Liver (tissue), 9 donors: ENCODE measurements around the gene SPTBN1. TPM values are rescaled to one million over a fixed set of nuclear protein-coding genes. Genes with fewer than 3 reads are reported as not detected.

Experiments
- DNase-seq: peaks from one replicate; pipeline ENCODE4 v3.0.0-alpha.2; 2017; ENCODE audit warnings: low spot score
- H3K27ac ChIP-seq, 2 donors: one replicate each; pipeline ENCODE4 v1.7.0; 2013; ENCODE audit warnings: inconsistent platforms in 2 of 2, low read length in 2 of 2, control low read depth in 1 of 2, low read depth in 1 of 2, mild to moderate bottlenecking in 1 of 2
- H3K27me3 ChIP-seq, 4 donors: one replicate each; pipeline versions ENCODE4 v1.6.1 to v1.7.0; 2013; ENCODE audit warnings: low read length in 3 of 4, inconsistent platforms in 1 of 4, mild to moderate bottlenecking in 1 of 4, moderate library complexity in 1 of 4; ENCODE audit not compliant: control insufficient read depth in 4 of 4, insufficient read depth in 4 of 4
- H3K36me3 ChIP-seq, 4 donors: one replicate each; pipeline versions ENCODE4 v1.6.1 to v1.7.0; 2013; ENCODE audit warnings: low read length in 3 of 4, mild to moderate bottlenecking in 3 of 4, low read depth in 1 of 4, moderate library complexity in 1 of 4; ENCODE audit not compliant: control insufficient read depth in 4 of 4, insufficient read depth in 3 of 4
- H3K4me1 ChIP-seq, 4 donors: one replicate each; pipeline versions ENCODE4 v1.6.1 to v1.7.0; 2013; ENCODE audit warnings: low read length in 3 of 4, mild to moderate bottlenecking in 3 of 4, moderate library complexity in 1 of 4; ENCODE audit not compliant: control insufficient read depth in 4 of 4, insufficient read depth in 4 of 4
- H3K4me3 ChIP-seq, 3 donors: one replicate each; pipeline versions ENCODE4 v1.6.1 to v1.7.0; 2013; ENCODE audit warnings: low read length in 3 of 3, control low read depth in 1 of 3, low read depth in 1 of 3, mild to moderate bottlenecking in 1 of 3
- H3K9ac ChIP-seq, 2 donors: one replicate each; pipeline ENCODE4 v1.7.0; 2013; ENCODE audit warnings: low read length in 2 of 2, mild to moderate bottlenecking in 2 of 2, moderate library complexity in 2 of 2, control low read depth in 1 of 2, low read depth in 1 of 2
- H3K9me3 ChIP-seq, 4 donors: one replicate each; pipeline versions ENCODE4 v1.6.1 to v1.7.0; 2013; ENCODE audit warnings: low read length in 3 of 4; ENCODE audit not compliant: control insufficient read depth in 4 of 4
- EGR1 ChIP-seq, 2 donors: IDR thresholded peaks; 2 replicates each; pipeline ENCODE4 v1.6.1; 2016 to 2018; ENCODE audit warnings: antibody characterized with exemption in 2 of 2, low read depth in 2 of 2
- FOXA1 ChIP-seq: IDR thresholded peaks from 2 replicates; pipeline ENCODE4 v1.6.1; 2016; ENCODE audit warnings: antibody characterized with exemption
- FOXA2 ChIP-seq: IDR thresholded peaks from 2 replicates; pipeline ENCODE4 v1.6.1; 2016; ENCODE audit warnings: antibody characterized with exemption
- GABPA ChIP-seq, 2 donors: IDR thresholded peaks in 1 of 2; conservative IDR thresholded peaks in 1 of 2; 2 replicates each; pipeline ENCODE4 v1.6.1; 2016; ENCODE audit warnings: antibody characterized with exemption in 2 of 2, mild to moderate bottlenecking in 1 of 2, moderate library complexity in 1 of 2
- HNF4A ChIP-seq, 2 donors: conservative IDR thresholded peaks; 2 replicates each; pipeline ENCODE4 v1.6.1; 2016; ENCODE audit warnings: antibody characterized with exemption in 2 of 2, mild to moderate bottlenecking in 2 of 2
- JUND ChIP-seq, 2 donors: IDR thresholded peaks; 2 replicates each; pipeline ENCODE4 v1.6.1; 2016; ENCODE audit warnings: antibody characterized with exemption in 2 of 2
- MAX ChIP-seq: IDR thresholded peaks from 2 replicates; pipeline ENCODE4 v1.6.1; 2016; ENCODE audit warnings: antibody characterized with exemption
- NR2F2 ChIP-seq: IDR thresholded peaks from 2 replicates; pipeline ENCODE4 v1.6.1; 2016; ENCODE audit warnings: antibody characterized with exemption
- RAD21 ChIP-seq, 2 donors: IDR thresholded peaks; 2 replicates each; pipeline ENCODE4 v1.6.1; 2016; ENCODE audit warnings: antibody characterized with exemption in 2 of 2, mild to moderate bottlenecking in 2 of 2
- REST ChIP-seq: IDR thresholded peaks from 2 replicates; pipeline ENCODE4 v1.6.1; 2016; ENCODE audit warnings: antibody characterized with exemption, mild to moderate bottlenecking
- RXRA ChIP-seq, 2 donors: IDR thresholded peaks; 2 replicates each; pipeline ENCODE4 v1.6.1; 2017 to 2018; ENCODE audit warnings: antibody characterized with exemption in 2 of 2, mild to moderate bottlenecking in 1 of 2
- SP1 ChIP-seq: IDR thresholded peaks from 2 replicates; pipeline ENCODE4 v1.6.1; 2018; ENCODE audit warnings: antibody characterized with exemption, mild to moderate bottlenecking
- WGBS: extraction: QIAGEN DNeasy Blood & Tissue Kit; methylation state at CpG from one replicate; pipeline ENCODE4 v1.1.7; 2013; 5-methylcytosine and 5-hydroxymethylcytosine counted together
- polyA plus RNA-seq, 2 donors: library from polyadenylated mRNA; stranded (reverse) in 1 of 2; unstranded in 1 of 2; fragments of 200-250 nt in 1 of 2; fragments of >200 nt in 1 of 2; fragmentation: Nextera tagmentation in 1 of 2; extraction: Ambion mirVana in 1 of 2; gene quantifications; one replicate each; pipeline versions ENCODE4 v1.2.1 to v1.2.3, GENCODE V29; 2013 to 2015
- total RNA-seq, 2 donors: library from RNA; depleted of rRNA; stranded (reverse); fragments of >200 nt; gene quantifications; one replicate each; pipeline ENCODE4 v1.2.3, GENCODE V29; 2014
- TF ChIP-seq, protein P1 (sequence below): IDR thresholded peaks from 2 replicates; pipeline ENCODE4 v1.6.1; 2016; ENCODE audit warnings: antibody characterized with exemption
- TF ChIP-seq, protein P2 (sequence below): IDR thresholded peaks from 2 replicates; pipeline ENCODE4 v1.6.1; 2016; ENCODE audit warnings: antibody characterized with exemption
- donor health status: healthy.
- donor health status: healthy.
- donor health status: healthy.
- donor health status: healthy.
- donor health status: healthy.

Gene SPTBN1
- total RNA-seq (100 to 1,000 TPM in 1 of 2 donors, 10 to 100 TPM in 1; 87.1 to 191 TPM), polyA plus RNA-seq (10 to 100 TPM; 44.8 to 64.6 TPM)

DNA sequence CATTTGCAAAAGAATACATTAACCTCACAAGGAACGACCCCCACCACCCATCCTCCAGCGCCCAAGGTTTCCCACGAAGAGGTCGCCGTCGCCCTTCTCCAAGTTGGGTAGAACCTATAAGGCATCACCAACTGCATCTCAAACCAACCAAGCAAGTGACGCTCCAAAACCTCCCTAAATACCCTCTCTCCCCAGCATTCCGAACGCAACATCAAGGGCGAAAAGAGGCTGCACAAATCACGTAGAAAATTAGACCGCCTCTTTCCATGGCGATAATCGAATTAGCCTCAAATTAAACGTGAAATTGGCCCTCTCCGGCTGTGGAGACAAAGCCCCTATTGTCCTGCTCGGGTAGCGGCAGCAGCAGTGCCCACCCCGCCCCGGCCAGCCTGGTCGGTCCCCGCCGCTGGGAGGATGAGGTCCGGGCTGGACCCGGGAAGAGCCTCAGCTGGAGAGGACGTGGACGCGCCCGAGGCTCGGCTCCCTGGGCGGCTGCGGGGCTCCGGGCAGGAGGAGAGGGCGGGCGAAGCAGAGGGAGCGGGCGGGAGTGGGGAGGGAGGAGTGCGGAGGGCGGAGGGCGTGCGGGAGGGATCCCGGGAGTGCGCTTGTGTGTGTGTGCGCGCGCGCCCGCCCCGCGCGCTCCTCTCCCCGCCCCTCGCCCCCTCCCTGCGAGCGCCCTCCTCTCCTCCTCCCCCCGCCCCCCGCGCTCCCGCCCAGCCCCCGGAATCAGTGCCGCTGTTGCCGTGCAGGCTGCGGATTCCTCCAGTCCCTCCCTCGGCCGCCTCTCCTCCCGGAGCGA is at the start of gene SPTBN1:
SPTBN1 (plus strand) TSS at position 765 of the 799 bp plus-strand sequence. CDS start 70,092 bp downstream, outside the sequence.
- Histone ChIP-seq H3K9ac (peak within 1 kb of the TSS; percentile 4 to 82), H3K27ac (peak within 1 kb of the TSS; percentile 72 to 90), H3K27me3 (no peaks in the 10 kb centered on the region), H3K9me3 (no peaks in the 10 kb centered on the region), H3K4me3 (peak within 1 kb of the TSS; percentile 51 to 100 (median 73)), H3K36me3 (no peaks in the 10 kb centered on the region), H3K4me1 (peaks cover 0 to 28% (median 18%) of the 10 kb centered on the region in 4 donors)
- whole genome bisulfite sequencing: 1% methylated on average over 66 of the region's 67 CpGs
- TF ChIP-seq RAD21 (IDR thresholded peaks at IDR 0.05) (peak; percentile 43 to 59), MAX (no peak), FOXA2 (no peak), NR2F2 (no peak), FOXA1 (no peak), JUND (IDR thresholded peaks at IDR 0.05) (no peak), RXRA (IDR thresholded peaks at IDR 0.05) (no peak), GABPA (IDR thresholded peaks at IDR 0.05 in 1 of 2, conservative IDR thresholded peaks at IDR 0.05 in 1 of 2) (no peak), SP1 (peak; percentile 13), EGR1 (IDR thresholded peaks at IDR 0.05; ENCODE audit: low read depth in 2 of 2) (no peak), REST (peak; percentile 40)
- TF ChIP-seq, protein P1, sequence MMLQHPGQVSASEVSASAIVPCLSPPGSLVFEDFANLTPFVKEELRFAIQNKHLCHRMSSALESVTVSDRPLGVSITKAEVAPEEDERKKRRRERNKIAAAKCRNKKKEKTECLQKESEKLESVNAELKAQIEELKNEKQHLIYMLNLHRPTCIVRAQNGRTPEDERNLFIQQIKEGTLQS: no peak
- DNase-seq: peak; percentile 77

DNA sequence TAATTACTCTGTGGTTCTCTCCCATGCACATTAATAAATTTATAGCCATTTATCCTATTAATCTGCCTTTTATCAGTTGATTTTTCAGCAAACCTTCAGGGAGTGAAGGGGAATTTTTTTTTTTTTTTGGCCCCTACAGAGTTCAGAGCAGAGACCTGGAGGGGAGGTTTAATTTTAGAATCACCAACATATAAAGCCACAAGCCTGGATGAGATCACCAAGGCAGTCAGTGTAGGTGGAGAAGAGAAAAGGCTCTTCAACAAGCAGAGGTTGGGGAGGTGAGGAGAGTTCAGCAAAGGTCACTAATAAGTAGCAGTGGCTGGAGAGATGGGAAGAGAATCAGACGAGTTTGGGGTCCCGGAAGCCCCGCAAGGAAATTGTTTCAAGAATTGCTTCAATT is 48.4 kb upstream of the SPTBN1 start:
- Histone ChIP-seq H3K4me1 (no peaks in the 10 kb centered on the region), H3K9ac (no peak overlapping the region), H3K9me3 (no peaks in the 10 kb centered on the region), H3K27ac (no peak overlapping the region), H3K4me3 (no peak overlapping the region), H3K36me3 (no peaks in the 10 kb centered on the region), H3K27me3 (no peaks in the 10 kb centered on the region)
- TF ChIP-seq, protein P2, sequence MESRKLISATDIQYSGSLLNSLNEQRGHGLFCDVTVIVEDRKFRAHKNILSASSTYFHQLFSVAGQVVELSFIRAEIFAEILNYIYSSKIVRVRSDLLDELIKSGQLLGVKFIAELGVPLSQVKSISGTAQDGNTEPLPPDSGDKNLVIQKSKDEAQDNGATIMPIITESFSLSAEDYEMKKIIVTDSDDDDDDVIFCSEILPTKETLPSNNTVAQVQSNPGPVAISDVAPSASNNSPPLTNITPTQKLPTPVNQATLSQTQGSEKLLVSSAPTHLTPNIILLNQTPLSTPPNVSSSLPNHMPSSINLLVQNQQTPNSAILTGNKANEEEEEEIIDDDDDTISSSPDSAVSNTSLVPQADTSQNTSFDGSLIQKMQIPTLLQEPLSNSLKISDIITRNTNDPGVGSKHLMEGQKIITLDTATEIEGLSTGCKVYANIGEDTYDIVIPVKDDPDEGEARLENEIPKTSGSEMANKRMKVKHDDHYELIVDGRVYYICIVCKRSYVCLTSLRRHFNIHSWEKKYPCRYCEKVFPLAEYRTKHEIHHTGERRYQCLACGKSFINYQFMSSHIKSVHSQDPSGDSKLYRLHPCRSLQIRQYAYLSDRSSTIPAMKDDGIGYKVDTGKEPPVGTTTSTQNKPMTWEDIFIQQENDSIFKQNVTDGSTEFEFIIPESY: no peak
- TF ChIP-seq SP1 (no peak), MAX (no peak), NR2F2 (no peak), GABPA (IDR thresholded peaks at IDR 0.05 in 1 of 2, conservative IDR thresholded peaks at IDR 0.05 in 1 of 2) (no peak), REST (no peak), HNF4A (conservative IDR thresholded peaks at IDR 0.05) (no peak)
- 83% methylated on average over 3 of the region's 3 CpGs for WGBS
- no peak for DNase-seq
